ENCODE measurements around the gene CHST11. TPM values are rescaled to one million over a fixed set of nuclear protein-coding genes. Genes with fewer than 3 reads are reported as not detected.

Gene CHST11
- total and polyA plus RNA-seq, 4 donors = 0.57 to 11.1 (median 3.7) TPM

DNA sequence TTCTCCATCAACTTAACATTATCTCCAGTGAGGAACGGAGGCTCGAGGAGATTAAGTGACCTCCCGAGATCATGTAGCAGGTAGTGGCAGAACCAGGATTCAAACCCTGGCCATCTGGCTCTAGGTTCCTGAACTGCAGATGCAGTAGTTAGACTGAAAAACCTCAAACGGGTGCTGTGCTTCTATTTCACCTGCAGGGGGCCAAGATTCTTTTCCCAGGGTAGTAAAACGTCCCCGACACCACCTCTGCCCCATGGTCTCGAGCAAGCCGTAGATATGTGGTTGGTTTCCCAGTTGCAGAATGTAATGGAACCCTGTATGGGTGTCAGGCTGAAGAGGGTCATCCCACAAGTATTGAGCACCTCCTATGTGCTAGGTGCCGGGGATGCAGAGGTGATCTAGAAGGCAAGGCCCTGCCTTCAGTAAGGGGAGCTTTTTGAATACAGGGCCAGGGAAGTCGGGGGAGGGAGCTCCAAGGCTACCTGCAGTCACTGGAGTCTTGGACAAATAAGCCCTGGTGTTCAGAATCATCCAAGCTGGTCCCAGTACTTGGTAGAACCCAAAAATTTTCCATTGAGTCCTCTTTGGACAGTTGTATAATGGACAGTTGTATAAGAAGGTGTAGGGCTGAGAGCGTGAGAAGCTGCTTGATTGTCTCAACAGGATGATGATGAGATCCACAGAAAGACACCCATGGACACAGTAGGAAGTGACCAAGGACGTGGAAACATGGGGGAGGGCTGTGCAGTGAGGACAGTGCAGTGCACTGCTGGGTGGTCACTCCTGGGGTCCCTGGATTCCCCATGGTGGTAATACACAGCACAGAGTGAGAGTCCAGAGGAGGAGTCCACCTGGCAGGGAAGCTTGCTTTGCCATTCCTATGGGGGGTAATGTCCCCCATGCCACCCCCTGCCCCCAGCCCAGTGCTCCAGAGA, 197.2 kb downstream of the CHST11 start:
- H3K4me1 ChIP-seq (ENCODE audit: control insufficient read depth in 4 of 4, insufficient read depth in 4 of 4, low read length in 3 of 4) = no peaks in the 10 kb centered on the region
- no peak overlapping the region for H3K27ac ChIP-seq (ENCODE audit: low read depth in 1 of 2, low read length in 2 of 2)
- no peaks in the 10 kb centered on the region for H3K36me3 ChIP-seq (ENCODE audit: control insufficient read depth in 4 of 4, insufficient read depth in 3 of 4, low read depth in 1 of 4, low read length in 3 of 4)
- 72% methylated on average over 12 of the region's 12 CpGs for WGBS
- H3K4me3 ChIP-seq (ENCODE audit: low read depth in 1 of 3, low read length in 3 of 3) = no peak overlapping the region
- peaks cover 0 to 2% (median 0%) of the 10 kb centered on the region in 4 donors for H3K27me3 ChIP-seq (ENCODE audit: control insufficient read depth in 4 of 4, insufficient read depth in 4 of 4, low read length in 3 of 4)
- no peaks in the 10 kb centered on the region for H3K9me3 ChIP-seq (ENCODE audit: control insufficient read depth in 4 of 4, low read length in 3 of 4)
- H3K9ac ChIP-seq (ENCODE audit: low read depth in 1 of 2, low read length in 2 of 2) = no peak overlapping the region
- TF ChIP-seq SP1 (IDR thresholded peaks at IDR 0.05) (no peak), GABPA (IDR thresholded peaks at IDR 0.05 in 1 of 2, conservative IDR thresholded peaks at IDR 0.05 in 1 of 2) (no peak), TAF1 (conservative IDR thresholded peaks at IDR 0.05) (no peak), HNF4A (conservative IDR thresholded peaks at IDR 0.05) (no peak), EGR1 (IDR thresholded peaks at IDR 0.05; ENCODE audit: low read depth in 2 of 2) (no peak), HNF4G (IDR thresholded peaks at IDR 0.05) (no peak), JUND (IDR thresholded peaks at IDR 0.05) (no peak), RAD21 (IDR thresholded peaks at IDR 0.05) (peak; percentile 32 to 39), RXRA (IDR thresholded peaks at IDR 0.05) (no peak)
- TF ChIP-seq, protein P1, sequence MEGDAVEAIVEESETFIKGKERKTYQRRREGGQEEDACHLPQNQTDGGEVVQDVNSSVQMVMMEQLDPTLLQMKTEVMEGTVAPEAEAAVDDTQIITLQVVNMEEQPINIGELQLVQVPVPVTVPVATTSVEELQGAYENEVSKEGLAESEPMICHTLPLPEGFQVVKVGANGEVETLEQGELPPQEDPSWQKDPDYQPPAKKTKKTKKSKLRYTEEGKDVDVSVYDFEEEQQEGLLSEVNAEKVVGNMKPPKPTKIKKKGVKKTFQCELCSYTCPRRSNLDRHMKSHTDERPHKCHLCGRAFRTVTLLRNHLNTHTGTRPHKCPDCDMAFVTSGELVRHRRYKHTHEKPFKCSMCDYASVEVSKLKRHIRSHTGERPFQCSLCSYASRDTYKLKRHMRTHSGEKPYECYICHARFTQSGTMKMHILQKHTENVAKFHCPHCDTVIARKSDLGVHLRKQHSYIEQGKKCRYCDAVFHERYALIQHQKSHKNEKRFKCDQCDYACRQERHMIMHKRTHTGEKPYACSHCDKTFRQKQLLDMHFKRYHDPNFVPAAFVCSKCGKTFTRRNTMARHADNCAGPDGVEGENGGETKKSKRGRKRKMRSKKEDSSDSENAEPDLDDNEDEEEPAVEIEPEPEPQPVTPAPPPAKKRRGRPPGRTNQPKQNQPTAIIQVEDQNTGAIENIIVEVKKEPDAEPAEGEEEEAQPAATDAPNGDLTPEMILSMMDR (IDR thresholded peaks at IDR 0.05; ENCODE audit: low read depth, low read length, missing input control) = peak; percentile 20
- TF ChIP-seq, protein P2, sequence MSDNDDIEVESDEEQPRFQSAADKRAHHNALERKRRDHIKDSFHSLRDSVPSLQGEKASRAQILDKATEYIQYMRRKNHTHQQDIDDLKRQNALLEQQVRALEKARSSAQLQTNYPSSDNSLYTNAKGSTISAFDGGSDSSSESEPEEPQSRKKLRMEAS (IDR thresholded peaks at IDR 0.05) = no peak
- TF ChIP-seq, protein P3, sequence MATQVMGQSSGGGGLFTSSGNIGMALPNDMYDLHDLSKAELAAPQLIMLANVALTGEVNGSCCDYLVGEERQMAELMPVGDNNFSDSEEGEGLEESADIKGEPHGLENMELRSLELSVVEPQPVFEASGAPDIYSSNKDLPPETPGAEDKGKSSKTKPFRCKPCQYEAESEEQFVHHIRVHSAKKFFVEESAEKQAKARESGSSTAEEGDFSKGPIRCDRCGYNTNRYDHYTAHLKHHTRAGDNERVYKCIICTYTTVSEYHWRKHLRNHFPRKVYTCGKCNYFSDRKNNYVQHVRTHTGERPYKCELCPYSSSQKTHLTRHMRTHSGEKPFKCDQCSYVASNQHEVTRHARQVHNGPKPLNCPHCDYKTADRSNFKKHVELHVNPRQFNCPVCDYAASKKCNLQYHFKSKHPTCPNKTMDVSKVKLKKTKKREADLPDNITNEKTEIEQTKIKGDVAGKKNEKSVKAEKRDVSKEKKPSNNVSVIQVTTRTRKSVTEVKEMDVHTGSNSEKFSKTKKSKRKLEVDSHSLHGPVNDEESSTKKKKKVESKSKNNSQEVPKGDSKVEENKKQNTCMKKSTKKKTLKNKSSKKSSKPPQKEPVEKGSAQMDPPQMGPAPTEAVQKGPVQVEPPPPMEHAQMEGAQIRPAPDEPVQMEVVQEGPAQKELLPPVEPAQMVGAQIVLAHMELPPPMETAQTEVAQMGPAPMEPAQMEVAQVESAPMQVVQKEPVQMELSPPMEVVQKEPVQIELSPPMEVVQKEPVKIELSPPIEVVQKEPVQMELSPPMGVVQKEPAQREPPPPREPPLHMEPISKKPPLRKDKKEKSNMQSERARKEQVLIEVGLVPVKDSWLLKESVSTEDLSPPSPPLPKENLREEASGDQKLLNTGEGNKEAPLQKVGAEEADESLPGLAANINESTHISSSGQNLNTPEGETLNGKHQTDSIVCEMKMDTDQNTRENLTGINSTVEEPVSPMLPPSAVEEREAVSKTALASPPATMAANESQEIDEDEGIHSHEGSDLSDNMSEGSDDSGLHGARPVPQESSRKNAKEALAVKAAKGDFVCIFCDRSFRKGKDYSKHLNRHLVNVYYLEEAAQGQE (IDR thresholded peaks at IDR 0.05) = no peak
- no peak for DNase-seq (ENCODE audit: low spot score)

DNA sequence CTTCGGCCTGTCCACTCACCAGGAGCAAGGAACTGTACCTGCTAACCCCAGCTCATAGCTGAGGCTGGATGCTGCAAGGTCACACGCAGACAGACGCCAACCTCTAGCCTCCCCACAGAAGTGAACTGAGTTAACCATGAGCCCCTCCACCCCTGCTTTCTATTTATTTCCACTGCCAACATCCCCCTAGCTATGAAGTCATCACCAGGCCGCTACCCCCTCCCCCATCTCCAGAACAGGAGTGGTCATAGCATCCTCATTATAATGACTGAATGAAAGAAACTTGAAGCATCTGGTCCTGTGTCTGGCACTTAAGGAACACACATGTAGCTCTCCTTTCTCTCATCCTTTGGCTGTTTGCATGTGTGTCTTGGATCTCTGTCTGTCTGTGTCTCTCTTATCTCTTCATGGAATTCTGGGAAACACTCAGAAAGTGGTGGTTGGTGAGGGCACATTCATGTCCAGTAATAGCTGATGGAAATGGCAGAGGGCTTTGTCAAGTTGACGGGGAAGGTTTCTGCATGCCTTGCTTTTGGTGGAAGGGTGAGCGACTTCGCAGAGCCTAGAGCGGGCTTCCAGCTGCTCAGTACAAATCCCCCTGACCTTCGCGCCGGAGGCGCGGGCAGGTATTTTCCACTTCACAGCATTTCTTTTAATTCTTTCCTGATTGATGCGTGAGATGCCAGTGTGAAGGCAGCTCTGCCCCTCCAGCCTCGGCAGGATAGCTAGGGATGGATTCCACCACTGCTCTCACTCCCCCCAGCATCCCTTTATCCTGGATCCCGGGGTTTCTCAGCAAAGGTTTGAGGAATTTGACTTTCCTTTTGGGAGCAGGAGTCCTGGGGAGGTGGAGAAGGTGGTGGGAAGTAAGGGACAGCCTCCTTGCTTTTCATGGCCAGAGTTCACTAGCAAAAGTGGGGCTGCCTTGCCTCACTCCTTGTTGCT, 198.2 kb downstream of the CHST11 start:
- no peak for DNase-seq (ENCODE audit: low spot score)
- Histone ChIP-seq H3K36me3 (ENCODE audit: control insufficient read depth in 4 of 4, insufficient read depth in 3 of 4, low read depth in 1 of 4, low read length in 3 of 4) (no peaks in the 10 kb centered on the region), H3K9ac (ENCODE audit: low read depth in 1 of 2, low read length in 2 of 2) (no peak overlapping the region), H3K27ac (ENCODE audit: low read depth in 1 of 2, low read length in 2 of 2) (no peak overlapping the region), H3K27me3 (ENCODE audit: control insufficient read depth in 4 of 4, insufficient read depth in 4 of 4, low read length in 3 of 4) (peaks cover 0 to 3% (median 0%) of the 10 kb centered on the region in 4 donors), H3K4me1 (ENCODE audit: control insufficient read depth in 4 of 4, insufficient read depth in 4 of 4, low read length in 3 of 4) (no peaks in the 10 kb centered on the region), H3K4me3 (ENCODE audit: low read depth in 1 of 3, low read length in 3 of 3) (no peak overlapping the region), H3K9me3 (ENCODE audit: control insufficient read depth in 4 of 4, low read length in 3 of 4) (no peaks in the 10 kb centered on the region)
- 79% methylated on average over 16 of the region's 16 CpGs for WGBS
- TF ChIP-seq GABPA (IDR thresholded peaks at IDR 0.05 in 1 of 2, conservative IDR thresholded peaks at IDR 0.05 in 1 of 2) (no peak), HNF4A (conservative IDR thresholded peaks at IDR 0.05) (no peak), JUND (IDR thresholded peaks at IDR 0.05) (no peak), FOXA1 (IDR thresholded peaks at IDR 0.05) (no peak), NR2F2 (IDR thresholded peaks at IDR 0.05) (no peak), YY1 (IDR thresholded peaks at IDR 0.05) (no peak), RXRA (IDR thresholded peaks at IDR 0.05) (no peak), RAD21 (IDR thresholded peaks at IDR 0.05) (no peak), TAF1 (conservative IDR thresholded peaks at IDR 0.05) (no peak), EGR1 (IDR thresholded peaks at IDR 0.05; ENCODE audit: low read depth in 2 of 2) (no peak), SP1 (IDR thresholded peaks at IDR 0.05) (no peak)
- TF ChIP-seq, protein P4, sequence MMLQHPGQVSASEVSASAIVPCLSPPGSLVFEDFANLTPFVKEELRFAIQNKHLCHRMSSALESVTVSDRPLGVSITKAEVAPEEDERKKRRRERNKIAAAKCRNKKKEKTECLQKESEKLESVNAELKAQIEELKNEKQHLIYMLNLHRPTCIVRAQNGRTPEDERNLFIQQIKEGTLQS (IDR thresholded peaks at IDR 0.05) = no peak
- TF ChIP-seq, protein P2 (IDR thresholded peaks at IDR 0.05) = no peak
- TF ChIP-seq, protein P1 (IDR thresholded peaks at IDR 0.05; ENCODE audit: low read depth, low read length, missing input control) = no peak

Data from liver (tissue), 9 donors.